WTC11 (cell line): ENCODE measurements around the gene CELSR3.

Experiments
- ATF3 ChIP-seq: sonication (generic); formaldehyde crosslinking; conservative IDR thresholded peaks from 2 replicates; pipeline ENCODE4 v1.8.1; 2022; ENCODE audit warnings: mild to moderate bottlenecking, missing genetic modification reagents
- ATF6 ChIP-seq: sonication (generic); formaldehyde crosslinking; IDR thresholded peaks from 2 replicates; pipeline ENCODE4 v1.8.1; 2023; ENCODE audit warnings: mild to moderate bottlenecking, missing genetic modification reagents
- CTCF ChIP-seq: fragments of 200-600 bp; IDR thresholded peaks from 2 replicates; pipeline ENCODE4 v1.8.0; 2022; ENCODE audit warnings: antibody characterized with exemption
- IRF2 ChIP-seq: sonication (generic); formaldehyde crosslinking; IDR thresholded peaks from 2 replicates; pipeline ENCODE4 v1.8.0; 2022; ENCODE audit warnings: low read depth, missing genetic modification reagents, borderline replicate concordance
- JUN ChIP-seq: sonication (generic); formaldehyde crosslinking; IDR thresholded peaks from 2 replicates; pipeline ENCODE4 v1.8.0; 2023; ENCODE audit warnings: mild to moderate bottlenecking, missing genetic modification reagents
- KAT7 ChIP-seq: sonication (generic); formaldehyde crosslinking; IDR thresholded peaks from 2 replicates; pipeline ENCODE4 v1.8.1; 2023; ENCODE audit warnings: missing genetic modification reagents, mild to moderate bottlenecking, borderline replicate concordance
- MXD4 ChIP-seq: fragments of 250-450 bp; sonication (Bioruptor Pico); IDR thresholded peaks from 2 replicates; pipeline ENCODE4 v1.8.0; 2021; ENCODE audit warnings: mild to moderate bottlenecking, moderate library complexity, borderline replicate concordance
- NR1H2 ChIP-seq: sonication (generic); formaldehyde crosslinking; IDR thresholded peaks from 2 replicates; pipeline ENCODE4 v1.9.0; 2021; ENCODE audit warnings: mild to moderate bottlenecking, moderate library complexity, missing genetic modification reagents
- NR2C2 ChIP-seq: sonication (generic); formaldehyde crosslinking; IDR thresholded peaks from 2 replicates; pipeline ENCODE4 v1.8.0; 2022; ENCODE audit warnings: mild to moderate bottlenecking, missing genetic modification reagents
- ZMAT4 ChIP-seq: fragments of 250-450 bp; sonication (Bioruptor Pico); IDR thresholded peaks from 2 replicates; pipeline ENCODE4 v1.9.0; 2021; ENCODE audit warnings: mild to moderate bottlenecking
- ZNF232 ChIP-seq: sonication (generic); formaldehyde crosslinking; IDR thresholded peaks from 2 replicates; pipeline ENCODE4 v1.8.0; 2022; ENCODE audit warnings: mild to moderate bottlenecking, missing genetic modification reagents
- ZNF263 ChIP-seq: sonication (generic); formaldehyde crosslinking; IDR thresholded peaks from 2 replicates; pipeline ENCODE4 v1.8.1; 2022; ENCODE audit warnings: low read depth, mild to moderate bottlenecking, moderate library complexity, missing genetic modification reagents

GRCh38 chr3:48652923-48653715, 9.6 kb downstream of the CELSR3 start:
- TF ChIP-seq NR1H2 (CRISPR knock-in tag) (no peak), CTCF (no peak), ZNF263 (CRISPR knock-in tag) (no peak), ZMAT4 (no peak), MXD4 (CRISPR knock-in tag) (no peak), ZNF232 (CRISPR knock-in tag) (no peak), ATF6 (CRISPR knock-in tag) (no peak), NR2C2 (CRISPR knock-in tag) (no peak), JUN (CRISPR knock-in tag) (no peak), KAT7 (CRISPR knock-in tag) (no peak), ATF3 (no peak), IRF2 (no peak)
